ENCODE results near the gene THSD7A.

DNA sequence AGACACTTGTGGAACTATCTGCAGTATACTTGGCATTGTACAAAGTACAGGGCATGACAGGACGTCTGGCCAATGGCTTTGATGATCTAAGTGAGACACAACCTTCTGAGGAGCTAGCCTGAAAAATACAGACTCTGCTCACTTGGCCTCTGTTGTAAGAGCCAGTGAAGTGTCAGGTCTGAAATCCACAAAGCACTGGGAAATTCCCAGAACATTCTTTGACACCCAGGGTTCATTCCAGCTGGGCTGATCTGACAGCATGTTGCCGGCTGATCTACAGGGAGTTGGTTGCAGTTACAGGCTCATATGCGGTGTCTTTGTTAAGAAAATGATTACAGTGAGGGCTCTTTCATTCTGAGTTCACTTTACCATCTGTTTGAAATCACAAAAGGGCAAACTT is 503.7 kb downstream of the THSD7A start:
- TF ChIP-seq, protein P1, sequence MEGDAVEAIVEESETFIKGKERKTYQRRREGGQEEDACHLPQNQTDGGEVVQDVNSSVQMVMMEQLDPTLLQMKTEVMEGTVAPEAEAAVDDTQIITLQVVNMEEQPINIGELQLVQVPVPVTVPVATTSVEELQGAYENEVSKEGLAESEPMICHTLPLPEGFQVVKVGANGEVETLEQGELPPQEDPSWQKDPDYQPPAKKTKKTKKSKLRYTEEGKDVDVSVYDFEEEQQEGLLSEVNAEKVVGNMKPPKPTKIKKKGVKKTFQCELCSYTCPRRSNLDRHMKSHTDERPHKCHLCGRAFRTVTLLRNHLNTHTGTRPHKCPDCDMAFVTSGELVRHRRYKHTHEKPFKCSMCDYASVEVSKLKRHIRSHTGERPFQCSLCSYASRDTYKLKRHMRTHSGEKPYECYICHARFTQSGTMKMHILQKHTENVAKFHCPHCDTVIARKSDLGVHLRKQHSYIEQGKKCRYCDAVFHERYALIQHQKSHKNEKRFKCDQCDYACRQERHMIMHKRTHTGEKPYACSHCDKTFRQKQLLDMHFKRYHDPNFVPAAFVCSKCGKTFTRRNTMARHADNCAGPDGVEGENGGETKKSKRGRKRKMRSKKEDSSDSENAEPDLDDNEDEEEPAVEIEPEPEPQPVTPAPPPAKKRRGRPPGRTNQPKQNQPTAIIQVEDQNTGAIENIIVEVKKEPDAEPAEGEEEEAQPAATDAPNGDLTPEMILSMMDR (IDR thresholded peaks at IDR 0.05; ENCODE audit: poor library complexity): no peak
- no peak for TF ChIP-seq EZH2 (IDR thresholded peaks at IDR 0.05; ENCODE audit: borderline replicate concordance)

All from hepatocyte (in vitro differentiated cells).